K562 (cell line): ENCODE data around the gene SLC22A4. TPM values are rescaled to one million over a fixed set of nuclear protein-coding genes. Genes with fewer than 3 reads are reported as not detected.

ENCODE experiments used
- ATAC-seq: fragments of 200-7000 bp; cut with Tn5 transposase; 3 replicates; pipeline ENCODE4 v1.9.1; 2020; ENCODE audit warnings: moderate library complexity
- BruUV-seq: library from RNA; stranded (reverse); fragments of 400-500 nt; replicated peaks from 2 replicates; lab custom pipeline; 2021; lab: Mats Ljungman, UMichigan
- CTCF ChIA-PET: fragments of 300-600 bp; formaldehyde crosslinking; extraction: SDS; loops from one replicate; lab custom pipeline; 2021; ENCODE audit warnings: low intra/inter-chr PET ratio; lab: Yijun Ruan, JAX
- POLR2A ChIA-PET: fragments of 300-600, 350-650 bp; sonication (Branson Sonifier 250); formaldehyde crosslinking; extraction: SDS; loops from one replicate; lab custom pipeline; 2021; ENCODE audit warnings: antibody characterized with exemption, inconsistent platforms; lab: Yijun Ruan, JAX
- DNase-seq, 4 experiments: peaks; one replicate each; pipeline versions ENCODE4 v3.0.0 to v3.0.0-alpha.2; 2011 to 2018; ENCODE audit warnings: low spot score in 3 of 4, mixed read lengths in 3 of 4; ENCODE audit errors: extremely low read depth in 1 of 4
- FAIRE-seq: peaks from 2 replicates; lab custom pipeline; 2011; peaks lifted over from hg19 to GRCh38; lab: Jason Lieb, UNC
- H2AFZ ChIP-seq: 2 replicates; pipeline ENCODE4 v1.6.0; 2011; ENCODE audit warnings: low read depth, low read length, control low read depth, inconsistent platforms
- H3K27ac ChIP-seq: fragments of 200-600 bp; 3 replicates; pipeline ENCODE4 v1.8.0; 2011; ENCODE audit warnings: low read depth, mild to moderate bottlenecking, control low read depth, inconsistent platforms, low read length, moderate library complexity, mixed read lengths; ENCODE audit errors: extremely low read depth
- H3K27me3 ChIP-seq, 2 experiments: fragments of 300-600 bp in 1 of 2; 2 replicates in 1 of 2; 3 replicates in 1 of 2; pipeline versions ENCODE4 v1.6.0 to v1.8.0; 2011; ENCODE audit warnings: inconsistent platforms in 2 of 2, low read length in 2 of 2, mild to moderate bottlenecking in 1 of 2, mixed read lengths in 1 of 2, moderate library complexity in 1 of 2; ENCODE audit not compliant: control insufficient read depth in 2 of 2, insufficient read depth in 2 of 2
- H3K36me3 ChIP-seq: fragments of 300-600 bp; 3 replicates; pipeline ENCODE4 v1.8.0; 2011; ENCODE audit warnings: mild to moderate bottlenecking, low read length, inconsistent platforms; ENCODE audit not compliant: control insufficient read depth, insufficient read depth
- H3K4me1 ChIP-seq, 2 experiments: fragments of 200-600 bp in 1 of 2; replicated peaks in 1 of 2; 2 replicates in 1 of 2; 3 replicates in 1 of 2; pipeline versions ENCODE4 v1.5.1 to v1.8.0; 2011; ENCODE audit warnings: inconsistent platforms in 2 of 2, low read length in 2 of 2, mild to moderate bottlenecking in 1 of 2, mixed read lengths in 1 of 2, moderate library complexity in 1 of 2; ENCODE audit not compliant: control insufficient read depth in 2 of 2, insufficient read depth in 2 of 2
- H3K4me2 ChIP-seq: 2 replicates; pipeline ENCODE4 v1.6.1; 2011; ENCODE audit warnings: low read length, control low read depth, inconsistent platforms, mixed read lengths; ENCODE audit not compliant: insufficient read depth
- H3K4me3 ChIP-seq: fragments of 200-600 bp; sonication (generic), shearing (Covaris generic); 2 replicates; pipeline ENCODE4 v1.5.1; 2016; ENCODE audit warnings: control low read depth, inconsistent platforms
- H3K79me2 ChIP-seq: fragments of 200-600 bp; 3 replicates; pipeline ENCODE4 v1.8.0; 2011; ENCODE audit warnings: low read length, inconsistent platforms; ENCODE audit not compliant: control insufficient read depth, insufficient read depth
- H3K9ac ChIP-seq, 2 experiments: 2 replicates each; pipeline versions ENCODE4 v1.6.0 to v1.6.1; 2011; ENCODE audit warnings: low read depth in 2 of 2, low read length in 2 of 2, control low read depth in 1 of 2, inconsistent platforms in 1 of 2, mild to moderate bottlenecking in 1 of 2, mixed read lengths in 1 of 2; ENCODE audit not compliant: insufficient read depth in 1 of 2
- H3K9me1 ChIP-seq: one replicate; pipeline ENCODE4 v1.6.0; 2011; ENCODE audit warnings: inconsistent platforms, mild to moderate bottlenecking, low read length, moderate library complexity; ENCODE audit not compliant: control insufficient read depth, insufficient read depth
- H3K9me3 ChIP-seq: replicated peaks from 2 replicates; pipeline ENCODE4 v1.5.1; 2011; ENCODE audit warnings: low read depth, low read length, inconsistent platforms; ENCODE audit not compliant: control insufficient read depth, insufficient read depth
- H4K20me1 ChIP-seq: replicated peaks from 2 replicates; pipeline ENCODE4 v1.6.1; 2011; ENCODE audit warnings: low read length, inconsistent platforms, mixed read lengths; ENCODE audit not compliant: control insufficient read depth, insufficient read depth
- BRF1 ChIP-seq: IDR thresholded peaks from 3 replicates; pipeline ENCODE4 v1.6.1; 2011; ENCODE audit warnings: borderline replicate concordance, mild to moderate bottlenecking; ENCODE audit not compliant: insufficient read length; ENCODE audit errors: extremely low read depth
- BRF2 ChIP-seq: IDR thresholded peaks from 3 replicates; pipeline ENCODE4 v1.6.1; 2011; ENCODE audit warnings: borderline replicate concordance, mild to moderate bottlenecking; ENCODE audit not compliant: insufficient read length, insufficient read depth
- CTCF ChIP-seq, 3 experiments: IDR thresholded peaks in 2 of 3; conservative IDR thresholded peaks in 1 of 3; 2 replicates each; pipeline ENCODE4 v1.5.1; 2011 to 2012; ENCODE audit warnings: low read length in 3 of 3, mild to moderate bottlenecking in 3 of 3, control low read depth in 2 of 3, improper control_type of control experiment in 1 of 3, inconsistent platforms in 1 of 3, low read depth in 1 of 3, mixed read lengths in 1 of 3, moderate library complexity in 1 of 3; ENCODE audit not compliant: insufficient read depth in 2 of 3
- DDX20 ChIP-seq: fragments of 450-650 bp; IDR thresholded peaks from 2 replicates; pipeline ENCODE4 v1.6.1; 2016; ENCODE audit warnings: missing genetic modification characterization, low read depth, mild to moderate bottlenecking, missing compliant biosample characterization, moderate library complexity
- ELF2 ChIP-seq: fragments of 250-450 bp; sonication (Bioruptor Pico); IDR thresholded peaks from 2 replicates; pipeline ENCODE4 v1.5.0; 2021; ENCODE audit warnings: mild to moderate bottlenecking
- ESRRA ChIP-seq: fragments of 450-650 bp; IDR thresholded peaks from 2 replicates; pipeline ENCODE4 v1.6.1; 2014; ENCODE audit warnings: low read depth, mild to moderate bottlenecking, moderate library complexity, borderline replicate concordance
- FOS ChIP-seq: IDR thresholded peaks from 3 replicates; pipeline ENCODE4 v1.6.1; 2011; ENCODE audit not compliant: insufficient read length; ENCODE audit errors: extremely low read depth
- GATAD2B ChIP-seq: fragments of 450-650 bp; IDR thresholded peaks from 2 replicates; pipeline ENCODE4 v1.6.1; 2017; ENCODE audit warnings: mild to moderate bottlenecking, borderline replicate concordance
- GTF2F1 ChIP-seq: IDR thresholded peaks from 2 replicates; pipeline ENCODE4 v1.6.1; 2011; ENCODE audit warnings: low read depth, low read length, improper control_type of control experiment
- HNRNPLL ChIP-seq: fragments of 200-400 bp; formaldehyde crosslinking; IDR thresholded peaks from 2 replicates; pipeline ENCODE4 v1.6.1; 2017; ENCODE audit warnings: low read length, low read depth, mild to moderate bottlenecking; ENCODE audit not compliant: poor library complexity, severe bottlenecking
- MAX ChIP-seq: sonication (generic); formaldehyde crosslinking; IDR thresholded peaks from 2 replicates; pipeline ENCODE4 v1.9.0; 2022; ENCODE audit warnings: mild to moderate bottlenecking, missing genetic modification reagents
- NFRKB ChIP-seq: fragments of 450-650 bp; IDR thresholded peaks from 2 replicates; pipeline ENCODE4 v1.6.1; 2016; ENCODE audit warnings: low read depth
- ZBTB43 ChIP-seq: sonication (generic); formaldehyde crosslinking; IDR thresholded peaks from 2 replicates; pipeline ENCODE4 v1.8.0; 2023; ENCODE audit warnings: mild to moderate bottlenecking, missing genetic modification reagents
- ZNF347 ChIP-seq: fragments of 450-650 bp; formaldehyde crosslinking; IDR thresholded peaks from 2 replicates; pipeline ENCODE4 v1.4.0; 2020; ENCODE audit warnings: low read depth, mild to moderate bottlenecking, moderate library complexity
- ZNF408 ChIP-seq: fragments of 250-450 bp; sonication (Bioruptor Pico); IDR thresholded peaks from 2 replicates; pipeline ENCODE4 v1.4.0; 2020; ENCODE audit warnings: low read depth, mild to moderate bottlenecking, moderate library complexity
- WGBS: fragments of 100-300 bp; shearing (Covaris generic); methylation state at CpG from one replicate; pipeline ENCODE4 v1.1.6; 2016; ENCODE audit warnings: low coverage, mixed read lengths; ENCODE audit not compliant: insufficient coverage; ENCODE audit errors: missing lambda C conversion rate; 5-methylcytosine and 5-hydroxymethylcytosine counted together
- in situ Hi-C: fragments of 300-500 bp; cut with MboI; formaldehyde crosslinking; loops from 4 replicates; pipeline ENCODE4 v1.15.0; 2018; ENCODE audit warnings: inconsistent platforms, mixed read lengths
- intact Hi-C: fragments of 100-400 bp; cut with micrococcal nuclease; formaldehyde crosslinking; loops from 2 replicates; pipeline ENCODE4 v1.14.2; 2022
- polyA plus RNA-seq, 8 experiments: library from polyadenylated mRNA; depleted of rRNA in 4 of 8; stranded (reverse) in 5 of 8; unstranded in 3 of 8; fragments of >200 nt; fragmentation: Nextera tagmentation in 2 of 8; fragmentation: Illumina TruSeq in 1 of 8; extraction: Ambion mirVana in 2 of 8; extraction: Trizol in 1 of 8; gene quantifications; 2 replicates each; pipeline versions ENCODE4 v1.2.1 to v1.2.3, GENCODE V29; 2011 to 2014; ENCODE audit warnings: inconsistent platforms in 1 of 8, missing spikeins in 1 of 8
- total RNA-seq, 7 experiments: library from RNA; depleted of rRNA in 6 of 7; stranded (reverse); fragments of >200 nt in 6 of 7; fragmentation: Illumina TruSeq in 2 of 7; extraction: Trizol in 2 of 7; gene quantifications; 2 replicates each; pipeline versions ENCODE4 v1.2.1 to v1.2.3, GENCODE V29; 2011 to 2021; ENCODE audit warnings: low replicate concordance in 1 of 7

The SLC22A4 gene
- total and polyA plus RNA-seq, 9 of the 15 experiments (the other 6 are each of a cell fraction or from before 2014, with no cell fraction given), result 2.7 to 9.5 (median 6.2) TPM

- TF ChIP-seq FOS, result no peak
- no peak for TF ChIP-seq ZBTB43 (CRISPR knock-in tag)
- no peak for TF ChIP-seq HNRNPLL
- no peak for TF ChIP-seq MAX (CRISPR knock-in tag)
- TF ChIP-seq ESRRA, result peak; percentile 75
- TF ChIP-seq GATAD2B, result no peak
Measured at GRCh38 chr5:132313961-132314432, 19.8 kb downstream of the SLC22A4 start (continued).

GRCh38 chr5:132315529-132316067, 21.4 kb downstream of the SLC22A4 start:
- peak overlapping the region; percentile 60 to 62; a peak in 3 of 4 replicates for H3K9ac ChIP-seq
- ChIA-PET POLR2A (interaction anchor here (0.6 to 3.5 kb wide), 10 partner anchors 10 to 394 kb away, joined by 3 to 12 read pairs (median 4); no protein-coding TSS in a partner anchor), CTCF (interaction anchor here (0.7 to 2.4 kb wide), 5 partner anchors 14 to 252 kb away, joined by 3 to 25 read pairs (median 11); no protein-coding TSS in a partner anchor)
- H3K27me3 ChIP-seq, result no peaks in the 10 kb centered on the region
- H2AFZ ChIP-seq, result peak overlapping the region; percentile 56
- peaks cover 38% of the 10 kb centered on the region for H3K36me3 ChIP-seq
- no peaks in the 10 kb centered on the region for H3K9me3 ChIP-seq
- peaks cover 20% of the 10 kb centered on the region; the same call in 1 of the 3 replicates for H3K79me2 ChIP-seq
- H3K27ac ChIP-seq, result peak overlapping the region; percentile 75
- intact Hi-C loops (loop anchor here (1.0 to 5.0 kb wide), 6 partner anchors 43 to 250 kb away; partner anchors contain the start of gene SLC22A5), in situ Hi-C loops (loop anchor here (5.0 kb wide), 1 partner anchor 248 kb away; no protein-coding TSS in a partner anchor)
- DNase-seq (peak; percentile 93 to 96 (median 95)), FAIRE-seq (peak; percentile 98), ATAC-seq (peak; percentile 82)
- no peak overlapping the region for H3K4me3 ChIP-seq
- H3K4me2 ChIP-seq, result peak overlapping the region; percentile 74
- H4K20me1 ChIP-seq, result no peaks in the 10 kb centered on the region
- peaks cover 70 to 73% of the 10 kb centered on the region in 2 experiments for H3K4me1 ChIP-seq
- 6% methylated on average over 4 of the region's 5 CpGs for WGBS
- BruUV-seq, result no TSS peak
- H3K9me1 ChIP-seq, result peaks cover 5% of the 10 kb centered on the region
- no peak for TF ChIP-seq GTF2F1
- TF ChIP-seq DDX20, result no peak
- no peak for TF ChIP-seq ZNF347
- TF ChIP-seq NFRKB, result peak; percentile 56; the same call in 1 of the 2 replicates
- no peak for TF ChIP-seq BRF1
- TF ChIP-seq BRF2, result no peak
- peak; percentile 54 to 79 (median 69) for TF ChIP-seq CTCF (IDR thresholded peaks at IDR 0.05 in 2 of 3, conservative IDR thresholded peaks at IDR 0.05 in 1 of 3; ENCODE audit: insufficient read depth in 2 of 3, low read depth in 1 of 3, low read length in 3 of 3)
- no peak for TF ChIP-seq ZNF408
- TF ChIP-seq ELF2 (CRISPR knock-in tag), result no peak
